Osteoblast (primary cell): ENCODE results near the gene CELF5. TPM values are rescaled to one million over a fixed set of nuclear protein-coding genes. Genes with fewer than 3 reads are reported as not detected.
A peak's percentile ranks its signal among the peaks of the same experiment; 100 is the strongest.
"Not testable (repeated sequence)": the region's sequence is repeated elsewhere in the genome, so short reads cannot be mapped to it uniquely, and the experiment has no call there.

Source experiments
- DNase-seq: peaks from one replicate; pipeline ENCODE4 v3.0.0; 2011; ENCODE audit warnings: low spot score, mixed read lengths; ENCODE audit not compliant: insufficient read length; ENCODE audit errors: missing footprints
- H2AFZ ChIP-seq: 2 replicates; pipeline ENCODE4 v1.6.0; 2011; ENCODE audit warnings: mild to moderate bottlenecking, low read length
- H3K27ac ChIP-seq: 2 replicates; pipeline ENCODE4 v1.5.1; 2011; ENCODE audit warnings: mild to moderate bottlenecking, low read depth, low read length, moderate library complexity
- H3K27me3 ChIP-seq: 2 replicates; pipeline ENCODE4 v1.6.0; 2012; ENCODE audit warnings: mild to moderate bottlenecking, control low read depth, inconsistent platforms, low read length, moderate library complexity; ENCODE audit not compliant: insufficient read depth
- H3K36me3 ChIP-seq: 2 replicates; pipeline ENCODE4 v1.5.1; 2011; ENCODE audit warnings: mild to moderate bottlenecking, low read length, control low read depth, moderate library complexity; ENCODE audit not compliant: insufficient read depth
- H3K4me1 ChIP-seq: 2 replicates; pipeline ENCODE4 v1.5.1; 2011; ENCODE audit warnings: mild to moderate bottlenecking, low read length, control low read depth, moderate library complexity; ENCODE audit not compliant: insufficient read depth
- H3K4me2 ChIP-seq: 2 replicates; pipeline ENCODE4 v1.6.0; 2011; ENCODE audit warnings: mild to moderate bottlenecking, low read length; ENCODE audit not compliant: insufficient read depth
- H3K4me3 ChIP-seq: fragments of 200-600 bp; sonication (generic); 3 replicates; pipeline ENCODE4 v1.5.1; 2012; ENCODE audit warnings: mild to moderate bottlenecking, low read length, inconsistent platforms; ENCODE audit not compliant: insufficient read depth
- H3K79me2 ChIP-seq: 2 replicates; pipeline ENCODE4 v1.6.0; 2012; ENCODE audit warnings: mild to moderate bottlenecking, low read length, control low read depth, inconsistent platforms; ENCODE audit not compliant: insufficient read depth
- H3K9me3 ChIP-seq: 2 replicates; pipeline ENCODE4 v1.5.1; 2011; ENCODE audit warnings: low read depth, low read length, control low read depth
- H4K20me1 ChIP-seq: 2 replicates; pipeline ENCODE4 v1.6.0; 2012; ENCODE audit warnings: mild to moderate bottlenecking, low read length, control low read depth; ENCODE audit not compliant: insufficient read depth
- CTCF ChIP-seq: IDR thresholded peaks from 2 replicates; pipeline ENCODE4 v1.5.1; 2011; ENCODE audit warnings: mild to moderate bottlenecking, low read depth, low read length, moderate library complexity; ENCODE audit errors: extremely low read depth
- total RNA-seq: library from RNA; depleted of rRNA; stranded (reverse); fragments of >200 nt; gene quantifications from 2 replicates; pipeline ENCODE4 v1.2.3, GENCODE V29; 2012

CELF5 gene
- total RNA-seq, 1 donor = not detected

- Histone ChIP-seq H3K4me2 (no peak overlapping the region), H3K4me3 (no peak overlapping the region), H4K20me1 (no peaks in the 10 kb centered on the region), H3K36me3 (no peaks in the 10 kb centered on the region), H3K27ac (no peak overlapping the region), H3K9me3 (no peaks in the 10 kb centered on the region), H3K4me1 (no peaks in the 10 kb centered on the region), H3K79me2 (no peaks in the 10 kb centered on the region), H2AFZ (no peak overlapping the region), H3K27me3 (peaks cover 17% of the 10 kb centered on the region)
- peak; percentile 57 for DNase-seq
- no peak for TF ChIP-seq CTCF
Observed at GRCh38 chr19:3296446-3296845, 72.0 kb downstream of the CELF5 start.

DNA sequence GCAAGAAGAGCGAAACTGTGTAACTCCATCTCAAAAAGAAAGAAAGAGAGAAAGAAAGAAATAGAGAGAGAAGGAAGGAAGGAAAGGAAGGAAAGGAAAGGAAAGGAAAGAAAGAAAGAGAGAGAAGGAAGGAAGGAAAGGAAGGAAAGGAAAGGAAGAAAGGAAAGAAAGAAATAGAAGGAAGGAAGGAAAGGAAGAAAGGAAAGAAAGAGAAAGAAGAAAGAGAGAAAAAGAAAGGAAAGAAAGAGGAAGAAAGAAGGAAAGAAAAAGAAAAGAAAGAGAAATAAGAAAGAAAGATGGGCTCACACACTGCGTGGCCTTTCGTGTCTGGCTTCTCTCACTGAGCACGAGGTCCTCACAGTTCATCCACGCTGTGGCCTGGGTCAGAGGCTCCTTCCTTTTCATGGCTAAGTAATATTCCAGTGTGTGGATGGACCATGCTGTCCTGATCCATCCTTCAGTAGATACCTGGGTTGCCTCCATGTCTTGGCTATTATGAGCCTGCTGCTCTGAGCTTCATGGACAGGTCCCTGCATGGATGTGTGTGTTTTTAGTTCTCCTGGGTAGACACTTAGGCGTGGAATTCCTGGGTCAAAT lies 74.5 kb downstream of the CELF5 start:
- Histone ChIP-seq H4K20me1 (no peaks in the 10 kb centered on the region), H3K4me1 (no peaks in the 10 kb centered on the region), H3K4me3 (no peak overlapping the region), H3K79me2 (no peaks in the 10 kb centered on the region), H3K4me2 (no peak overlapping the region), H3K27ac (no peak overlapping the region), H3K9me3 (peaks cover 5% of the 10 kb centered on the region), H3K36me3 (no peaks in the 10 kb centered on the region), H2AFZ (no peak overlapping the region), H3K27me3 (peaks cover 8% of the 10 kb centered on the region)
- DNase-seq = peak; percentile 36
- no peak for TF ChIP-seq CTCF

DNA sequence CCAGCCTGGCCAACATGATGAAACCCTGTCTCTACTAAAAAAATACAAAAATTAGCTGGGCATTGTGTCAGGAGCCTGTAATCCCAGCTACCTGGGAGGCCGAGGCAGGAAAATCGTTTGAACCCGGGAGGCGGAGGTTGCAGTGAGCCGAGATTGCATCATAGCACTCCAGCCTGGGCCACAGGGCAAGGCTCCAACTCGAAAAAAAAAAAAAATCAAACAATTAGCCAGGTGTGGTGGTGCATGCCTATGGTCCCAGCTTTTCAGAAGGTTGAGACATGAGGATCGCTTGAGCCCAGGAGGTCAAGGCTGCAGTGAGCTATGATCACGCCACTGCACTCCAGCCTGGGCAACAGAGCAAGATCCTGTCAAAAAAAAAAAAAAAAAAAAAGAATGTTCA lies 76.1 kb downstream of the CELF5 start:
- H3K4me2 ChIP-seq, H2AFZ ChIP-seq, H3K27ac ChIP-seq, DNase-seq, H3K79me2 ChIP-seq, H3K4me1 ChIP-seq, H4K20me1 ChIP-seq, H3K9me3 ChIP-seq, H3K27me3 ChIP-seq, H3K36me3 ChIP-seq, H3K4me3 ChIP-seq: not testable (repeated sequence)

DNA sequence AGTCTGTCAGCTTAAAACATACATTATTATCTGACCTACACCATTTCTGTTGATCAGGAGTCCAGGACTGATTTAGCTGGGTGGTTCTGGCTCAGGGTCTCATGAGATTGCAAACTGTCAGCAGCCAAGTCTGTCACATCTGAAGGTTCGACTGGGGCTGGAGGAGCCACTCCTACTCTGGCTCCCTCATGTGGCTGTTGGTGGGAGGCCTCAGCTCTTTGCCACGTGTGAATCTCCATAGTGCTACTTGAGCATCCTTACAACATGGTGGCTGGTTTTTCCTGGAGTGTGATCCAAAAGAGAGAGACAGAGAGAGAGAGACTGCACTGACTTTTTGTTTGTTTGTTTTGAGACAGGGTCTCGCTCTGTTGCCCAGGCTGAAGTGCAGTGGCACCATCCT lies 78.3 kb downstream of the CELF5 start:
- DNase-seq = no peak
- H3K4me3 ChIP-seq = no peak overlapping the region
- no peaks in the 10 kb centered on the region for H4K20me1 ChIP-seq
- no peak overlapping the region for H3K27ac ChIP-seq
- H3K36me3 ChIP-seq = no peaks in the 10 kb centered on the region
- no peak overlapping the region for H3K4me2 ChIP-seq
- peaks cover 5% of the 10 kb centered on the region for H3K9me3 ChIP-seq
- TF ChIP-seq CTCF = no peak
- no peaks in the 10 kb centered on the region for H3K27me3 ChIP-seq
- no peak overlapping the region for H2AFZ ChIP-seq
- H3K79me2 ChIP-seq = no peaks in the 10 kb centered on the region
- no peaks in the 10 kb centered on the region for H3K4me1 ChIP-seq
